BJ (cell line): ENCODE data around the gene SF3B1. TPM values are rescaled to one million over a fixed set of nuclear protein-coding genes. Genes with fewer than 3 reads are reported as not detected.
"Not testable (repeated sequence)": the region's sequence is repeated elsewhere in the genome, so short reads cannot be mapped to it uniquely, and the experiment has no call there.

Source experiments
- CTCF ChIA-PET: fragments of 350-600 bp; formaldehyde crosslinking; extraction: SDS; loops from one replicate; lab custom pipeline; 2021; ENCODE audit warnings: antibody characterized with exemption, inconsistent platforms; lab: Yijun Ruan, JAX
- POLR2A ChIA-PET: fragments of 300-600 bp; sonication (Branson Sonifier 250); formaldehyde crosslinking; extraction: SDS; loops from one replicate; lab custom pipeline; 2021; ENCODE audit warnings: antibody characterized with exemption; lab: Charles Lee
- DNase-seq: peaks from one replicate; pipeline ENCODE4 v3.0.0-alpha.2; 2011; ENCODE audit warnings: low read depth
- H3K27me3 ChIP-seq: 2 replicates; pipeline ENCODE4 v1.6.0; 2011; ENCODE audit warnings: low read length; ENCODE audit not compliant: control insufficient read depth, insufficient read depth
- H3K36me3 ChIP-seq: 2 replicates; pipeline ENCODE4 v1.5.1; 2011; ENCODE audit warnings: low read length; ENCODE audit not compliant: control insufficient read depth, insufficient read depth
- H3K4me3 ChIP-seq: 2 replicates; pipeline ENCODE4 v1.5.1; 2011; ENCODE audit warnings: low read depth, mild to moderate bottlenecking, control low read depth, low read length
- polyA plus RNA-seq: library from polyadenylated mRNA; depleted of rRNA; stranded (reverse); fragments of >200 nt; gene quantifications from 2 replicates; pipeline ENCODE4 v1.2.3, GENCODE V29; 2011
- TF ChIP-seq, protein P1 (sequence below): IDR thresholded peaks from 2 replicates; pipeline ENCODE4 v1.5.1; 2011; ENCODE audit warnings: low read depth, mild to moderate bottlenecking, control low read depth, inconsistent platforms, low read length, moderate library complexity; ENCODE audit not compliant: insufficient read depth

SF3B1 gene
- polyA plus RNA-seq, 1 experiment, result 187 TPM

DNA sequence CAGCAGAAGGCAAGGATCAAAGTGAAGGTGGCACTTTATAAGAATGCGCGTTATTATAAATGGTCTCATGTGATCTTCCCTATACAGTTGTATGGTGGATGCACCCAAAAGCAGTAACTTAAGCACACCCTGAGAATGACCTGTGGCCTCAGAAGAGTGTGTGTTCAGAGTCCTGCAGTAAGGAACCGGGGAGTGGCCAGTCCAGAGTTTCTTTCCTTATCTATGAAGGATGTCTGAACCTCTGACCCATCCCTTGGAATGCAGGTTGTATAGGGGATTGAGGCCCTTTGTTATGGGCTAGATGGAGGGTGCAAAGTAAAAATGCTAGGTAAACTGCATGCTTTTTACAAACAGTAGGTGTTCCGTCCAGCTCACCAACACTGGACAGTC, 80.7 kb downstream of the SF3B1 start:
- DNase-seq, result no peak
- no peak overlapping the region for H3K4me3 ChIP-seq
- TF ChIP-seq, protein P1, sequence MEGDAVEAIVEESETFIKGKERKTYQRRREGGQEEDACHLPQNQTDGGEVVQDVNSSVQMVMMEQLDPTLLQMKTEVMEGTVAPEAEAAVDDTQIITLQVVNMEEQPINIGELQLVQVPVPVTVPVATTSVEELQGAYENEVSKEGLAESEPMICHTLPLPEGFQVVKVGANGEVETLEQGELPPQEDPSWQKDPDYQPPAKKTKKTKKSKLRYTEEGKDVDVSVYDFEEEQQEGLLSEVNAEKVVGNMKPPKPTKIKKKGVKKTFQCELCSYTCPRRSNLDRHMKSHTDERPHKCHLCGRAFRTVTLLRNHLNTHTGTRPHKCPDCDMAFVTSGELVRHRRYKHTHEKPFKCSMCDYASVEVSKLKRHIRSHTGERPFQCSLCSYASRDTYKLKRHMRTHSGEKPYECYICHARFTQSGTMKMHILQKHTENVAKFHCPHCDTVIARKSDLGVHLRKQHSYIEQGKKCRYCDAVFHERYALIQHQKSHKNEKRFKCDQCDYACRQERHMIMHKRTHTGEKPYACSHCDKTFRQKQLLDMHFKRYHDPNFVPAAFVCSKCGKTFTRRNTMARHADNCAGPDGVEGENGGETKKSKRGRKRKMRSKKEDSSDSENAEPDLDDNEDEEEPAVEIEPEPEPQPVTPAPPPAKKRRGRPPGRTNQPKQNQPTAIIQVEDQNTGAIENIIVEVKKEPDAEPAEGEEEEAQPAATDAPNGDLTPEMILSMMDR, result no peak
- ChIA-PET CTCF (no interaction called here), POLR2A (no interaction called here)
- H3K27me3 ChIP-seq, result no peaks in the 10 kb centered on the region; the same call in none of the 2 replicates
- H3K36me3 ChIP-seq, result no peaks in the 10 kb centered on the region

DNA sequence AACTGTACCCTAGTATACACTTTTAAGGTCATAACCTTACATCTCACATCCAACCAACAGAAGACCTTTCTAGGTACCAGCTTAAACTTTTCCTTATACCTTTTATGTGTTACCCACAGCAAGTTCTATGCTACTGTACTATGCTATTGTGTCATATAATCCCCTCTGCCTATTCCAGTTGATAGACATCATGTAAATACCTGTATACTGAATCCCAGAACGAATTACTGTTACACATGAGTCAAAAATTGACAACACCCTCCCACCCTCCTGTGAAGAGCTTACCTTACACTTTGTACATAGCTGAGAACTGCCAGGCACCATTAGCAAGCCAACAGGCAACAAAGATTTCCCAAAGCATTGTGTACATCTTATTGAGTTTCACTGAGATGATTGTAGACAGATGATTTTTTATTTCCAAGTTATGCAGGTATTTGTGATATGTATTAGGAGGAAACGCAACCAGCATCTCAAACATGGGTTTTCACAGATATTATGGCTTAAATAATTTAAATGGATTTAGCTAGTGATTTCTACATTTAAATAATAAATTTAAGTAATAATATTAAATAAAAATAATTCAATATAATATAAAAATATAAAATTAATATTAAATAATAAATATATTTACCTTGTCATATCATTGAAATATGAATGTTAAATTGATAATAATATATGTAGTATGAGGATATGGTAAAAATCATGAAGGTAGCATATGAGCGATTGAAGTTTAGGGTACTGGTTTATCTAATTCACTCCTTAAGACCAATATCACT, 81.2 kb downstream of the SF3B1 start:
- POLR2A ChIA-PET, result no interaction called here

DNA sequence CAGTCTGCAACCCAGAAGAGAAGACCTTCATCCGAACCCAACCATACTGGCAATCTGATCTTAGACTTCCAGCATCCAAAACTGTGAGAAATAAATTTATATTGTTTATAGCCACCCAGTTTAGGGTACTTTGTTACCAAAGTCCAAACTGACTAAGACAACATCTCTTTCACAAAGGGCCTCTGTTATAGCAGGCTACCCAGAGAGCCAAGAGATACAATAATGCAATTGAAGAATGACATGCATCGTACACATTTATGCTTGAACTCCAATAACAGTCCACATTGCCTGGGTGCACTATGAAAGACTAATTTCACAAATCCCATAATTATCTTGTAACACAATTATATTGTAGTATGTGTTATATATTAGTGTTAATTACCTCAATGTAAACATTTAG, 85.1 kb downstream of the SF3B1 start:
- CTCF ChIA-PET, result no interaction called here
- no peak for DNase-seq
- POLR2A ChIA-PET, result no interaction called here
- TF ChIP-seq, protein P1, result no peak
- H3K4me3 ChIP-seq, result no peak overlapping the region
- H3K27me3 ChIP-seq, result no peaks in the 10 kb centered on the region
- H3K36me3 ChIP-seq, result no peaks in the 10 kb centered on the region

More for the DNA sequence above, 81.2 kb downstream of the SF3B1 start:
- CTCF ChIA-PET, result no interaction called here
- no peak for DNase-seq
- Histone ChIP-seq H3K36me3 (no peaks in the 10 kb centered on the region), H3K4me3 (no peak overlapping the region), H3K27me3 (no peaks in the 10 kb centered on the region; the same call in none of the 2 replicates)
- TF ChIP-seq, protein P1, result no peak

DNA sequence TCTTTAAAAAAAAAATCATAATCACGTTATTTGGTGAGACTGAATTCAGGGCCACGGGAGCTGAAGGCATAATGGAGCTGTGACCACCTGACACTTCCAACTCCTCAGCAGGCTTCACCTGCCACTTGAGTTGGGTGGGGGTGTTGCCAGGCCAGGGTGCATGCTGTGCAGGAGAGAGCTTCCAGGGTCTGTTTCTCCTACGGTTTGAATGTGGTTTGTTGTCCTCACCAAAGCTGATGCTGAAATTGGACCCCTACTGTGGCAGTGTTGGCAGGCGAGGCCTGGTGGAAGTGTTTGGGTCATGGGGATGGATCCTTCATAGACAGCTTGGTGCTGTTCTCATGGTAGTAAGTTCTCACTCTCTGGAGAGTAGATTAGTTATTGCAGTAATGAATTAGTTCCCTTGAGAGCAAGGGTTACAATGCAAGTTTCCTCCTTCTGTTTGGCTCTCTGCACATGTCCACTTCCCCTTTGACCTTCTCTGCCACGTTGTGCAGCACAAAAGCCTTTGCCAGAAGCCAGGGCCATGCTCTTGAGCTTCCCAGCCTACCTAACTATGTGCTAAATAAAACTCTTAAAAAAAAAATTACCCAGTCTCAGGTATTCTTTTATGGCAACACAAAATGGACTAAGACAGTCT, 86.0 kb downstream of the SF3B1 start:
- no peaks in the 10 kb centered on the region for H3K36me3 ChIP-seq
- H3K27me3 ChIP-seq, result no peaks in the 10 kb centered on the region
- H3K4me3 ChIP-seq, result no peak overlapping the region
- no peak for DNase-seq
- ChIA-PET POLR2A (no interaction called here), CTCF (no interaction called here)
- TF ChIP-seq, protein P1, result no peak

DNA sequence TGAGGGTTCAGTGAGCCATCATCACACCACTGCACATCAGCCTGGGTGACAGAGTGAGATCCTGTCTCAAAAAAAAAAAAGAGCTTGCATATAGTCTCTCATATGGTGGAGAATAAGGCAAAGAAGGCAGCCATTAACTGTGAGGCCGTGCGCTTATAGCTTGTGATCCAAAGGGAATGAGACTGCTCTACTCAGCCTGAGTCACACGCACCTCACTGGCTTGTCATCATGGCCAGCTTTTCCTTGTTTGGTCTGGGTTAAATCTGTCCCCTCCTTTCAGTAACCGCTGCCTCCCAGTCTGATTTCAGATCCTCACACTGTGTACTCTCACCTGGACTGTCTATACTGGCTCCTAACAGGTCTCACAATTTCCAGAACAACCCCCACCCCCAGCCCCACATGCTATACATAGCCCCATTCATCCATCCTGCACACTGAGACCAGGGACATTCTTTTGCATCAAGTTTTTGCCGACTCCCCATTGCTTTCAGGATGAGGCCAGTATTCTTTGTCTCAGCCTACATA, 88.9 kb downstream of the SF3B1 start:
- ChIA-PET POLR2A (no interaction called here), CTCF (interaction anchor here (0.7 kb wide), 1 partner anchor 14 kb away, joined by 3 read pairs; no protein-coding TSS in a partner anchor)
- TF ChIP-seq, protein P1, result no peak
- no peak overlapping the region for H3K4me3 ChIP-seq
- H3K36me3 ChIP-seq, result no peaks in the 10 kb centered on the region
- no peak for DNase-seq
- H3K27me3 ChIP-seq, result no peaks in the 10 kb centered on the region

DNA sequence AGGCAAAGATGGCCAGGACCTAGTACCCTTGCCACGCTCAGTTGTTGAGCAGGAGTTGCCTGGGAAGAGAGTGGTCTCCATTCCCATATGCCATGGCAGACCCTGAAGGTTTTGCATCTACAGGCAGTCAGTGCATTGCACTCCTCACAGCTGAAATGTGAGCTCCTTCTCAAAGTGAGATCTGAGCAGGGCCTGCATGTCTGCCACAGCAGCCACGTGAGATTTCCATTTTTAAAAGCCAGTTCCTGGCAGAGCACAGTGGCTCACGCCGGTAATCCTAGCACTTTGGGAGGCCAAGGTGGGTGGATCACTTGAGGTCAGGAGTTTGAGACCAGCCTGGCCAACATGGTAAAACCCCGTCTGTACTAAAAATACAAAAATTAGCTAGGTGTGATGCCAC, 90.9 kb downstream of the SF3B1 start:
- DNase-seq, H3K36me3 ChIP-seq, H3K27me3 ChIP-seq, POLR2A ChIA-PET, H3K4me3 ChIP-seq: not testable (repeated sequence)
- CTCF ChIA-PET, result interaction anchor here (0.9 to 1.2 kb wide), 2 partner anchors 10 to 152 kb away, joined by 3 to 4 read pairs; no protein-coding TSS in a partner anchor
